SK-N-MC (cell line): ENCODE measurements around the gene ZNF516.
A peak's percentile ranks its signal among the peaks of the same experiment; 100 is the strongest.

Source experiments
- DNase-seq: peaks from one replicate; pipeline ENCODE4 v3.0.0-alpha.2; 2011; ENCODE audit warnings: low read depth, low spot score
- H3K27ac ChIP-seq: fragments of 200-600 bp; sonication (generic); 2 replicates; pipeline ENCODE4 v1.5.1; 2016; ENCODE audit warnings: mixed run types
- H3K36me3 ChIP-seq: fragments of 200-600 bp; sonication (generic); 2 replicates; pipeline ENCODE4 v1.6.1; 2017; ENCODE audit warnings: antibody characterized with exemption, low read length, mixed read lengths; ENCODE audit not compliant: insufficient read depth
- H3K4me3 ChIP-seq: fragments of 200-600 bp; sonication (generic); 2 replicates; pipeline ENCODE4 v1.5.1; 2016
- H3K9ac ChIP-seq: fragments of 200-600 bp; sonication (generic); 2 replicates; pipeline ENCODE4 v1.8.0; 2017; ENCODE audit warnings: mixed run types, mixed read lengths; ENCODE audit not compliant: insufficient read length
- H3K9me3 ChIP-seq: fragments of 200-600 bp; sonication (generic); 2 replicates; pipeline ENCODE4 v1.6.1; 2017; ENCODE audit warnings: low read depth, mild to moderate bottlenecking, antibody characterized with exemption, low read length, moderate library complexity, mixed read lengths
- EZH2 ChIP-seq: fragments of 200-600 bp; sonication (generic); IDR thresholded peaks from one replicate; pipeline ENCODE4 v1.6.1; 2017; ENCODE audit warnings: antibody characterized with exemption
- FOXP2 ChIP-seq: optimal IDR thresholded peaks from 2 replicates; pipeline ENCODE3; 2011; ENCODE audit warnings: mild to moderate bottlenecking, moderate library complexity; ENCODE audit not compliant: insufficient read depth; ENCODE audit errors: extremely low read length, control extremely low read depth
- POLR2AphosphoS5 ChIP-seq: IDR thresholded peaks from 2 replicates; pipeline ENCODE4 v1.6.1; 2012; ENCODE audit warnings: mild to moderate bottlenecking, low read depth, low read length, borderline replicate concordance

The ZNF516 gene

DNA sequence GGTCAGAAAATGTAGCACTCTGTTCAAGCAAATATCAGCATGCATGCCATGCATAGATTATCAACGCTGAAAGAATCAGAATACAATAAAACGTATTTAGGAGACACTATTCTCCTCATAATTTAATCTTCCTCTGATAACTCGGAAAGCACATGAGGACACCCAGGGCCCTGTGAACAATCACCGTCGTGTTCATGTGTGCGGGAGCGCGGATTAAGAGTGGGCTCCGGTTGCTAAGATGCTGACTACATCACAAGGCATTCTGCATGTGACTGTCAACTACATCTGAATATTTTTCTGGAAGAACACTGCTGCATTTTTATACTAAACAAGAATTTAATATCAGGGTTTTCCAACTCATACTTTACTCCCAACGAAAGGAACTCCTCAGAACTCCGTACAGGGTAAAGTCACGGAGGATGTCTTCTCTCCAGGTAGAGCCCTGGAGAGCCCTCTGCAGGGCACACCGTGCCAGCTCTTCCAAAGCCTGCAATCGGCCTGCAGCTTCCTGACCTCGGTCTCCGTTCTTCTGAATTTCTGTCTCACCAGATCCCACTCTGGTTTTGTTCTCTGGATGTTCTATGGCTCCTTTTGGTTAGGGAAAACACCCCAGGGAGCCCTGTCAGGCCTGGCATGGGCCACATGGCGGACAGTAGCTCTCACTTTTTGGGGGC is 59.6 kb downstream of the ZNF516 start:
- Histone ChIP-seq H3K9ac (no peak overlapping the region), H3K9me3 (no peaks in the 10 kb centered on the region), H3K36me3 (peaks cover 10% of the 10 kb centered on the region; the same call in 1 of the 2 replicates), H3K27ac (no peak overlapping the region), H3K4me3 (no peak overlapping the region)
- TF ChIP-seq POLR2AphosphoS5 (no peak), EZH2 (no peak), FOXP2 (no peak)
- DNase-seq, result no peak

DNA sequence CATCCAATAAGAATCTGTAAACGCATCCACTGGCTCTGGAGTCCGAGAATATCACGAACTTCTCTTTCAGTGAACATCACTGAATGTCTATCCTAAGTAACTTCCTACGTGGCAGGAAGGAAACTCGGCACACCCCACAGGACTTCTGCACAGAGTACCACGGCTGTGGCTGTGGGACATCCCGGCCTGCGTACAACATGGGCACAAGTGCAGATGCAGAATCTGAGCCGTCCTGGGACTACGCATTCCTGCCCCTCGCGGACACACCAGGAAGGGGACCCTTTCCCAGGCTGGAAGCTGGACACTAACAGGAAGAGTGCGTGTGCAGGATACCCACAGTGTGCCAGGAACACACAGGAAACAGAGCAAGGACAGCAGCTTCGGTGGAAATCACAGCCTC is 60.6 kb downstream of the ZNF516 start:
- no peak overlapping the region for H3K4me3 ChIP-seq
- H3K9me3 ChIP-seq, result no peaks in the 10 kb centered on the region
- no peak overlapping the region for H3K27ac ChIP-seq
- no peak for DNase-seq
- peaks cover 9% of the 10 kb centered on the region; the same call in 1 of the 2 replicates for H3K36me3 ChIP-seq
- TF ChIP-seq FOXP2 (no peak), POLR2AphosphoS5 (no peak), EZH2 (no peak)
- H3K9ac ChIP-seq, result no peak overlapping the region

- H3K9ac ChIP-seq, result no peak overlapping the region
- H3K4me3 ChIP-seq, result no peak overlapping the region
- TF ChIP-seq FOXP2 (no peak), EZH2 (no peak), POLR2AphosphoS5 (no peak)
- no peaks in the 10 kb centered on the region for H3K9me3 ChIP-seq
- DNase-seq, result no peak
- H3K36me3 ChIP-seq, result peaks cover 9% of the 10 kb centered on the region; the same call in 1 of the 2 replicates
- H3K27ac ChIP-seq, result no peak overlapping the region
These were observed 61.3 kb downstream of the ZNF516 start for GRCh38 chr18:76433788-76434187.

- peaks cover 9% of the 10 kb centered on the region; the same call in 1 of the 2 replicates for H3K36me3 ChIP-seq
- H3K27ac ChIP-seq, result no peak overlapping the region
- no peaks in the 10 kb centered on the region for H3K9me3 ChIP-seq
- H3K9ac ChIP-seq, result no peak overlapping the region
- TF ChIP-seq EZH2, result no peak
- no peak for TF ChIP-seq FOXP2
- TF ChIP-seq POLR2AphosphoS5, result no peak
- no peak overlapping the region for H3K4me3 ChIP-seq
- no peak for DNase-seq
These were observed 61.9 kb downstream of the ZNF516 start for GRCh38 chr18:76432970-76433767.

DNA sequence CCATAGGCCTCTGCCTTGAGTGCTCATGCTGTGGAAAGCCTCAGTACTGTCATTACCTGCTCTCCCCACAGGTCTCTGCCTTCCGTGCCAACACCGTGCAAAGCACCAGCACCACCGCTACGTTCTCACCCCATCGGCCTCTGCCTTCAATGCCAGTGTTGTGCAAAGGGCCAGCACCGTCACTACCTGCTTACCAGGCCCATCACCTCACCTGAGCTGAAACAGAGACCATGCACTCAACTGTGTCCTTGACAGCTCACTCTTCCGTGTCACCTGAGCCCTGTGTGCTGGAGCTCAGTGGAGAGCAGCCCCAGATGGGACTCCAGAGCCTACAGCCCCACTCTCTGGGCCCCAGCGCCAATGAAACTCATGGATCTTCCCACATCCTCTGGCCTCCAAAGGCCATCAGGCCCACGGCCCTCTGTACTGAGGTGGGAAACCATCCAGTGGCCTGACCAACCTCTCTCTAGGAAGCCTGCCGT is 62.7 kb downstream of the ZNF516 start:
- Histone ChIP-seq H3K4me3 (no peak overlapping the region), H3K27ac (no peak overlapping the region), H3K36me3 (peaks cover 4% of the 10 kb centered on the region; the same call in 1 of the 2 replicates), H3K9me3 (no peaks in the 10 kb centered on the region), H3K9ac (no peak overlapping the region)
- DNase-seq, result no peak
- TF ChIP-seq POLR2AphosphoS5 (no peak), FOXP2 (no peak), EZH2 (no peak)

- no peak for TF ChIP-seq EZH2
- TF ChIP-seq FOXP2, result no peak
- TF ChIP-seq POLR2AphosphoS5, result no peak
- DNase-seq, result no peak
These were observed 63.4 kb downstream of the ZNF516 start for GRCh38 chr18:76431437-76432273.

DNA sequence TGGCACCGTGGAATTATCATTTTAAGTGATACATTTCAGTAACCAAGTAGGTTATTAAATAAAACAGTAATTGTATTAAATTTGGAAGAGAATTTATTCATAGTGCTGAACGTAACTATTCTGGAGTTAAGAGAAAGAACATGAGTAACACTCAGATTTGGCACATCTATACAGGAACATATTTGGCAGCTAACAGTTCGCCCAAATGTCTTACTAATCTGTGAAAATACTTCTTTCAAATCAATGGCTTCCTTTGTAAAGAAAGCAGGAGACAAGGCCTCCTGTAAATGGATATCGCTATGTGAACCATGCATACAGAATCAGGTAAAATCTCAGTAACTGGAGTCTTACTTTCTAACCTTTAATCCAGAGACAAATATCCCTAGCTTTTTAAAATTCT is 64.4 kb downstream of the ZNF516 start:
- H3K4me3 ChIP-seq, result no peak overlapping the region
- TF ChIP-seq POLR2AphosphoS5 (no peak), EZH2 (no peak), FOXP2 (no peak)
- H3K36me3 ChIP-seq, result peaks cover 4% of the 10 kb centered on the region; the same call in 1 of the 2 replicates
- 0 out of 2 replicates have a peak overlapping the region, but pooled peaks have one; percentile 42 for H3K27ac ChIP-seq
- no peak overlapping the region for H3K9ac ChIP-seq
- H3K9me3 ChIP-seq, result no peaks in the 10 kb centered on the region
- no peak for DNase-seq

More at GRCh38 chr18:76431437-76432273, 63.4 kb downstream of the ZNF516 start:
- H3K27ac ChIP-seq, result 0 out of 2 replicates have a peak overlapping the region, but pooled peaks have one; percentile 42
- peaks cover 4% of the 10 kb centered on the region; the same call in 1 of the 2 replicates for H3K36me3 ChIP-seq
- no peak overlapping the region for H3K9ac ChIP-seq
- no peak overlapping the region for H3K4me3 ChIP-seq
- no peaks in the 10 kb centered on the region for H3K9me3 ChIP-seq
